Measurements from ENCODE around the gene RBM46. TPM values are rescaled to one million over a fixed set of nuclear protein-coding genes. Genes with fewer than 3 reads are reported as not detected.
A peak's percentile ranks its signal among the peaks of the same experiment; 100 is the strongest.

The RBM46 gene
- polyA plus RNA-seq, 1 donor = 0.06 TPM

- peak; percentile 63 to 90 for DNase-seq
- Histone ChIP-seq H3K4me3 (ENCODE audit: low read length) (peak within 1 kb of the TSS; percentile 58), H3K9me3 (ENCODE audit: control insufficient read depth, low read depth, low read length) (peaks cover 9% of the 10 kb centered on the region), H3K27me3 (ENCODE audit: control insufficient read depth, insufficient read depth, low read length) (peaks cover 62% of the 10 kb centered on the region), H3K4me1 (ENCODE audit: control insufficient read depth, insufficient read depth, low read length) (peaks cover 17% of the 10 kb centered on the region), H3K36me3 (ENCODE audit: control insufficient read depth, insufficient read depth, low read length) (no peaks in the 10 kb centered on the region), H3K27ac (ENCODE audit: low read length) (no peak within 1 kb of the TSS)
- no CpG with 5 or more reads among the region's 55 CpGs for WGBS (ENCODE audit: insufficient coverage, low lambda C conversion rate)
Measured at GRCh38 chr4:154743683-154744340, 37.3 kb upstream of the RBM46 start, which contains the start of gene LRAT. Gene LRAT, plus strand, starts transcription at chr4:154744000. Its CDS starts 327 bp downstream, at chr4:154744327.

GRCh38 chr4:154744341-154744926, 36.6 kb upstream of the RBM46 start:
- Histone ChIP-seq H3K27ac (ENCODE audit: low read length) (no peak overlapping the region), H3K9me3 (ENCODE audit: control insufficient read depth, low read depth, low read length) (peaks cover 9% of the 10 kb centered on the region), H3K36me3 (ENCODE audit: control insufficient read depth, insufficient read depth, low read length) (no peaks in the 10 kb centered on the region), H3K27me3 (ENCODE audit: control insufficient read depth, insufficient read depth, low read length) (peaks cover 59% of the 10 kb centered on the region), H3K4me3 (ENCODE audit: low read length) (peak overlapping the region; percentile 58), H3K4me1 (ENCODE audit: control insufficient read depth, insufficient read depth, low read length) (peaks cover 17% of the 10 kb centered on the region)
- WGBS (ENCODE audit: insufficient coverage, low lambda C conversion rate) = no CpG with 5 or more reads among the region's 31 CpGs
- DNase-seq = peak in 1 of 2 donors; percentile 38

GRCh38 chr4:154757713-154758112, 23.4 kb upstream of the RBM46 start:
- no peaks in the 10 kb centered on the region for H3K9me3 ChIP-seq (ENCODE audit: control insufficient read depth, low read depth, low read length)
- no peak overlapping the region for H3K27ac ChIP-seq (ENCODE audit: low read length)
- no peaks in the 10 kb centered on the region for H3K36me3 ChIP-seq (ENCODE audit: control insufficient read depth, insufficient read depth, low read length)
- no peaks in the 10 kb centered on the region for H3K4me1 ChIP-seq (ENCODE audit: control insufficient read depth, insufficient read depth, low read length)
- no peak overlapping the region for H3K4me3 ChIP-seq (ENCODE audit: low read length)
- WGBS (ENCODE audit: insufficient coverage, low lambda C conversion rate) = no CpG with 5 or more reads among the region's 6 CpGs
- peaks cover 6% of the 10 kb centered on the region for H3K27me3 ChIP-seq (ENCODE audit: control insufficient read depth, insufficient read depth, low read length)
- no peak for DNase-seq

- WGBS (ENCODE audit: insufficient coverage, low lambda C conversion rate) = no CpG with 5 or more reads among the region's 2 CpGs
- peaks cover 6% of the 10 kb centered on the region for H3K27me3 ChIP-seq (ENCODE audit: control insufficient read depth, insufficient read depth, low read length)
- no peak overlapping the region for H3K4me3 ChIP-seq (ENCODE audit: low read length)
- no peaks in the 10 kb centered on the region for H3K4me1 ChIP-seq (ENCODE audit: control insufficient read depth, insufficient read depth, low read length)
- H3K27ac ChIP-seq (ENCODE audit: low read length) = no peak overlapping the region
- no peaks in the 10 kb centered on the region for H3K9me3 ChIP-seq (ENCODE audit: control insufficient read depth, low read depth, low read length)
- no peak for DNase-seq
- no peaks in the 10 kb centered on the region for H3K36me3 ChIP-seq (ENCODE audit: control insufficient read depth, insufficient read depth, low read length)
Measured at GRCh38 chr4:154760895-154761294, 20.2 kb upstream of the RBM46 start.

- DNase-seq = no peak
- H3K4me3 ChIP-seq (ENCODE audit: low read length) = no peak overlapping the region
- no peaks in the 10 kb centered on the region for H3K36me3 ChIP-seq (ENCODE audit: control insufficient read depth, insufficient read depth, low read length)
- peaks cover 11% of the 10 kb centered on the region for H3K9me3 ChIP-seq (ENCODE audit: control insufficient read depth, low read depth, low read length)
- peaks cover 15% of the 10 kb centered on the region for H3K27me3 ChIP-seq (ENCODE audit: control insufficient read depth, insufficient read depth, low read length)
- no CpG with 5 or more reads among the region's 1 CpG for WGBS (ENCODE audit: insufficient coverage, low lambda C conversion rate)
- no peaks in the 10 kb centered on the region for H3K4me1 ChIP-seq (ENCODE audit: control insufficient read depth, insufficient read depth, low read length)
- H3K27ac ChIP-seq (ENCODE audit: low read length) = no peak overlapping the region
Measured at GRCh38 chr4:154778264-154778663, 2.8 kb upstream of the RBM46 start.

- 8% methylated on average over 1 of the region's 3 CpGs for WGBS (ENCODE audit: insufficient coverage, low lambda C conversion rate)
- H3K36me3 ChIP-seq (ENCODE audit: control insufficient read depth, insufficient read depth, low read length) = no peaks in the 10 kb centered on the region
- H3K9me3 ChIP-seq (ENCODE audit: control insufficient read depth, low read depth, low read length) = peaks cover 11% of the 10 kb centered on the region
- peaks cover 15% of the 10 kb centered on the region for H3K27me3 ChIP-seq (ENCODE audit: control insufficient read depth, insufficient read depth, low read length)
- no peak overlapping the region for H3K4me3 ChIP-seq (ENCODE audit: low read length)
- H3K4me1 ChIP-seq (ENCODE audit: control insufficient read depth, insufficient read depth, low read length) = no peaks in the 10 kb centered on the region
- no peak overlapping the region for H3K27ac ChIP-seq (ENCODE audit: low read length)
- peak; percentile 6 to 15 for DNase-seq
Measured at GRCh38 chr4:154779362-154779947, 1.6 kb upstream of the RBM46 start.

- DNase-seq = no peak
- peaks cover 11% of the 10 kb centered on the region for H3K9me3 ChIP-seq (ENCODE audit: control insufficient read depth, low read depth, low read length)
- H3K36me3 ChIP-seq (ENCODE audit: control insufficient read depth, insufficient read depth, low read length) = no peaks in the 10 kb centered on the region
- peaks cover 15% of the 10 kb centered on the region for H3K27me3 ChIP-seq (ENCODE audit: control insufficient read depth, insufficient read depth, low read length)
- no peaks in the 10 kb centered on the region for H3K4me1 ChIP-seq (ENCODE audit: control insufficient read depth, insufficient read depth, low read length)
- no peak overlapping the region for H3K4me3 ChIP-seq (ENCODE audit: low read length)
- no peak overlapping the region for H3K27ac ChIP-seq (ENCODE audit: low read length)
- 100% methylated on average over 2 of the region's 18 CpGs for WGBS (ENCODE audit: insufficient coverage, low lambda C conversion rate)
Measured at GRCh38 chr4:154781983-154782293, 866 bp downstream of the RBM46 start.

GRCh38 chr4:154807042-154807630, 26.1 kb downstream of the RBM46 start:
- peak in 1 of 2 donors; percentile 10 for DNase-seq
- H3K4me3 ChIP-seq (ENCODE audit: low read length) = no peak overlapping the region
- 7% methylated on average over 2 of the region's 3 CpGs for WGBS (ENCODE audit: insufficient coverage, low lambda C conversion rate)
- no peaks in the 10 kb centered on the region for H3K9me3 ChIP-seq (ENCODE audit: control insufficient read depth, low read depth, low read length)
- H3K4me1 ChIP-seq (ENCODE audit: control insufficient read depth, insufficient read depth, low read length) = no peaks in the 10 kb centered on the region
- no peaks in the 10 kb centered on the region for H3K36me3 ChIP-seq (ENCODE audit: control insufficient read depth, insufficient read depth, low read length)
- no peaks in the 10 kb centered on the region for H3K27me3 ChIP-seq (ENCODE audit: control insufficient read depth, insufficient read depth, low read length)
- H3K27ac ChIP-seq (ENCODE audit: low read length) = no peak overlapping the region

- DNase-seq = no peak
- Histone ChIP-seq H3K27ac (ENCODE audit: low read length) (no peak overlapping the region), H3K4me3 (ENCODE audit: low read length) (no peak overlapping the region), H3K27me3 (ENCODE audit: control insufficient read depth, insufficient read depth, low read length) (no peaks in the 10 kb centered on the region), H3K4me1 (ENCODE audit: control insufficient read depth, insufficient read depth, low read length) (no peaks in the 10 kb centered on the region), H3K9me3 (ENCODE audit: control insufficient read depth, low read depth, low read length) (no peaks in the 10 kb centered on the region), H3K36me3 (ENCODE audit: control insufficient read depth, insufficient read depth, low read length) (no peaks in the 10 kb centered on the region)
Measured at GRCh38 chr4:154818230-154818629, 37.2 kb downstream of the RBM46 start.

- Histone ChIP-seq H3K27me3 (ENCODE audit: control insufficient read depth, insufficient read depth, low read length) (no peaks in the 10 kb centered on the region), H3K36me3 (ENCODE audit: control insufficient read depth, insufficient read depth, low read length) (no peaks in the 10 kb centered on the region), H3K9me3 (ENCODE audit: control insufficient read depth, low read depth, low read length) (no peaks in the 10 kb centered on the region), H3K27ac (ENCODE audit: low read length) (no peak overlapping the region), H3K4me1 (ENCODE audit: control insufficient read depth, insufficient read depth, low read length) (no peaks in the 10 kb centered on the region), H3K4me3 (ENCODE audit: low read length) (no peak overlapping the region)
- no peak for DNase-seq
Measured at GRCh38 chr4:154822775-154823174, 41.7 kb downstream of the RBM46 start.

Data from large intestine (tissue), 3 donors.